GM12801 (cell line): Measurements from ENCODE around the gene DACT1.

ENCODE experiments used
- CTCF ChIP-seq: IDR thresholded peaks from one replicate; pipeline ENCODE4 v1.5.1; 2011; ENCODE audit warnings: control low read depth; ENCODE audit not compliant: insufficient read length; ENCODE audit errors: extremely low read depth

The DACT1 gene

GRCh38 chr14:58662018-58662417, 24.3 kb downstream of the DACT1 start:
- no peak for TF ChIP-seq CTCF

- TF ChIP-seq CTCF = no peak
Measured at GRCh38 chr14:58662759-58663158, 25.0 kb downstream of the DACT1 start.

GRCh38 chr14:58663494-58664111, 25.8 kb downstream of the DACT1 start:
- no peak for TF ChIP-seq CTCF

DNA sequence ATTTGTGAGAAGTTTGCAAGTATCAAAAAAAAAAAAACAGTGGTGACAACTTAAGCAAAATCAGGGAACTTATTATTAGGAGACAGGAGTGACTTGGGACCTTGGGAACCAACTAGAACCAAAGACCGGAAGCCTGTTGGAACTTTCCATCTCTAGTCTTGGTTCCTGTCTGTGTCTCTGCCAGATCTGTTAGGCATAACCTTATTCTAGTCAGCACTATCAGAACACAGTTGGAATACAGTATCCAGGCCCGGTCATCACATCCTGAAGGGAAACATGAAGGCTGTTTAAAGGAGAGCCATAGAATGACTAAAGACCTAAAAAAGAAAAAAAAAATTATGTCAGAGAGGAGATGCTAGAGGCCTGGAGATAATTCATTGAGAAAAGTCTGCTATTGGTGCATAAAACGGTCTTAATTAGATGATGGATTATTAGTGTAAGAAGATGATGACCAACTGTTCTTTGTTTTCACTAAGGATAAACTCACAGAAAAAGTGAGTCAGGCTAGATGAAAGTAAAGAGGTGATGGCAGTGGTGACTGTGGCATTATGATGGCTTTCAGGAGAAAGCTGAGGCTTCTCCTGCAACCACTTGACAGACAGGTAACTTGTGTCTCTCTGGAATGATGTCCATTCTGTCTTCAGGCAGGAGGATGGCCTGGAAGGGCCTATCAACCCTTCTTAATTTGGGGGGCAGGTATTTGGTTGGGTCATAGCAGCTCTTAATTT, 28.2 kb downstream of the DACT1 start:
- TF ChIP-seq CTCF = no peak

- TF ChIP-seq CTCF = no peak
Measured at GRCh38 chr14:58666737-58667136, 29.0 kb downstream of the DACT1 start.

DNA sequence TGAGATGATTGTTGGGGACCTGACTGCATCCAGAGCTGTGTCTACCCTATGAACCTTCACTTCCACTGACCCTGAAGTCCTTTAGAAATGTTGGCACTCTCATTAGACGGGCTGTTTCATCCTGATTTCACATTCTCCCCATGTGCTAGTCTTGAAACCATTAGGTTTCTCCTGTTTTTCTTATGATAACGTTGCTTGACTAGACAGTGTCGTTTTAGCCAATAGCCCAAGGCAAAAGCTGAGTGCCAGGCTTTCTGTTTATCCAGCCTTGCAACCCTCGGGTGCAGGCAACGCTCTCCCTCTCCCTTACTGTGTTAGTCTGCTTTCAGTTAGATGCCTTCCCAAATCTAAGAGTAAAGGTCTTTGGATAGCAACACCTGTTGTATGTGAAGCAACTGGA, 30.1 kb downstream of the DACT1 start:
- no peak for TF ChIP-seq CTCF

GRCh38 chr14:58668848-58669480, 31.2 kb downstream of the DACT1 start:
- no peak for TF ChIP-seq CTCF
